22Rv1 (cell line): Measurements from ENCODE around the gene PRR19.

ENCODE experiments used
- ZFX ChIP-seq: fragments of 450-650 bp; IDR thresholded peaks from 2 replicates; pipeline ENCODE4 v1.6.1; 2017; ENCODE audit warnings: antibody characterized with exemption, borderline replicate concordance
- TF ChIP-seq, protein P1 (sequence below): fragments of 450-650 bp; IDR thresholded peaks from 2 replicates; pipeline ENCODE4 v1.5.1; 2017; ENCODE audit warnings: mild to moderate bottlenecking

GRCh38 chr19:42353341-42354015 lies 51.5 kb downstream of the PRR19 start:
- TF ChIP-seq, protein P1, sequence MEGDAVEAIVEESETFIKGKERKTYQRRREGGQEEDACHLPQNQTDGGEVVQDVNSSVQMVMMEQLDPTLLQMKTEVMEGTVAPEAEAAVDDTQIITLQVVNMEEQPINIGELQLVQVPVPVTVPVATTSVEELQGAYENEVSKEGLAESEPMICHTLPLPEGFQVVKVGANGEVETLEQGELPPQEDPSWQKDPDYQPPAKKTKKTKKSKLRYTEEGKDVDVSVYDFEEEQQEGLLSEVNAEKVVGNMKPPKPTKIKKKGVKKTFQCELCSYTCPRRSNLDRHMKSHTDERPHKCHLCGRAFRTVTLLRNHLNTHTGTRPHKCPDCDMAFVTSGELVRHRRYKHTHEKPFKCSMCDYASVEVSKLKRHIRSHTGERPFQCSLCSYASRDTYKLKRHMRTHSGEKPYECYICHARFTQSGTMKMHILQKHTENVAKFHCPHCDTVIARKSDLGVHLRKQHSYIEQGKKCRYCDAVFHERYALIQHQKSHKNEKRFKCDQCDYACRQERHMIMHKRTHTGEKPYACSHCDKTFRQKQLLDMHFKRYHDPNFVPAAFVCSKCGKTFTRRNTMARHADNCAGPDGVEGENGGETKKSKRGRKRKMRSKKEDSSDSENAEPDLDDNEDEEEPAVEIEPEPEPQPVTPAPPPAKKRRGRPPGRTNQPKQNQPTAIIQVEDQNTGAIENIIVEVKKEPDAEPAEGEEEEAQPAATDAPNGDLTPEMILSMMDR: no peak
- no peak for TF ChIP-seq ZFX
